ENCODE results near the gene PHLDB3.
"Not testable (repeated sequence)": the region's sequence is repeated elsewhere in the genome, so short reads cannot be mapped to it uniquely, and the experiment has no call there.

Gene PHLDB3

DNA sequence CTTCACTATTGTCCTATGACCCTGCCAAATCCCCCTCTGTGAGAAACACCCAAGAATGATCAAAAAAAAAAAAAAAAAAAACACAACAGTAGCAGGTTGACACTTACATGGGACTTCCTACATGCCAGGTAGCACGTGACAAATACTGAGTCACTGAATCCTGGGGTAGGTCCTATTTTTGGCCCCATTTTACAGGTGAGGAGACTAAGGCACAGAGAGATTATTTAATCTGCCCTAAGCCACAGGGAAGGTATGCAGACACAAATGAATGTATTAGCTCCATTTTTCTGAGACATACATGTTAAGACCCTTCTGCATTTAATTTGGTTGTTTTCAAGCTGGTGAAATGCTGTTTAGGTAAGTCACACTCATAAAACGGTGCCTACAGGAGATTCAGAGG, 44.2 kb upstream of the PHLDB3 start:
- TF ChIP-seq FOXA1 (IDR thresholded peaks at IDR 0.05) (no peak), NFRKB (IDR thresholded peaks at IDR 0.05) (no peak), FOXK2 (IDR thresholded peaks at IDR 0.05) (no peak), LEF1 (IDR thresholded peaks at IDR 0.05; ENCODE audit: borderline replicate concordance) (no peak), ELF4 (IDR thresholded peaks at IDR 0.05) (no peak), BHLHE40 (IDR thresholded peaks at IDR 0.05; ENCODE audit: borderline replicate concordance) (no peak), L3MBTL2 (conservative IDR thresholded peaks at IDR 0.05) (no peak)
- ChIA-PET POLR2A (no interaction called here), CTCF (no interaction called here)
- no peak for DNase-seq (ENCODE audit: extremely low spot score)

DNA sequence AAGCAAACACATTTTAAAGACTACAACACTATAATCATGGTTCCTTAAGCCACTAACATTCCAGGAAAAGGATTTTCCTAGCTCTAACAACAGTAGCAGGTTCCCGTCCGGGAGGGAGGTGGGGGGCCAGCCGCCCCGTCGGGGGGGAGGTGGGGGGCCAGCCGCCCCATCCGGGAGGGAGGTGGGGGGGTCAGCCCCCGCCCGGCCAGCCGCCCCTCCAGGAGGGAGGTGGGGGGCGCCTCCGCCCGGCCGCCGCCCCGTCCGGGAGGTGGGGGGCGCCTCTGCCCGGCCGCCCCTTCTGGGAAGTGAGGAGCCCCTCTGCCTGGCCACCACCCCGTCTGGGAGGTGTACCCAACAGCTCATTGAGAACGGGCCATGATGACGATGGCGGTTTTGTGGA, 43.4 kb upstream of the PHLDB3 start:
- DNase-seq (ENCODE audit: extremely low spot score); POLR2A ChIA-PET; CTCF ChIA-PET: not testable (repeated sequence)

DNA sequence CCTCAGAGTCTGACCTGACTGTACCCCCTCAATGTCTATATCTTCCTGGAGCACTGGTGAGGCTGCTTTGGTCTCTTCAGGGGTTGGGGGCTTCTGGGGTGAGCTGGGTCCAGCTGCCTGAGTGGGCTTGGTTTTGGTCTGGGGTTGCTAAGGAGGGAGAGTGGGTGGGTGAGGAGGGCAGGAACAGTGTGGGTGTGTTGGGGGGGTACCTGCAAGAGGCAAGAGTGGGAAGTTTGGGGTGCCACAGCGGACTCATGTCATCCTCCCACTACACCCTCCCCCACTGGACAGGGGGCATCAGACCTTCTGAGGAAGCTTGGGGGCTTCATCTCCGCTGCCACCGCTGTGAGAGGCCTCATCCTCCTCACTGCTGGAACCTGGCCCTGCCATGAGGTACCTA, 42.0 kb upstream of the PHLDB3 start:
- POLR2A ChIA-PET = no interaction called here
- CTCF ChIA-PET = no interaction called here
- TF ChIP-seq CTBP1 (IDR thresholded peaks at IDR 0.05; ENCODE audit: borderline replicate concordance) (no peak), TARDBP (IDR thresholded peaks at IDR 0.05) (no peak), ZNF384 (IDR thresholded peaks at IDR 0.05) (no peak), BHLHE40 (IDR thresholded peaks at IDR 0.05; ENCODE audit: borderline replicate concordance) (no peak), ARNT (IDR thresholded peaks at IDR 0.05) (no peak), SUZ12 (IDR thresholded peaks at IDR 0.05) (no peak), LEF1 (IDR thresholded peaks at IDR 0.05; ENCODE audit: borderline replicate concordance) (no peak), FOXM1 (IDR thresholded peaks at IDR 0.05; ENCODE audit: borderline replicate concordance) (no peak), ELF4 (IDR thresholded peaks at IDR 0.05) (no peak), HDGF (IDR thresholded peaks at IDR 0.05; ENCODE audit: borderline replicate concordance) (no peak), FOXK2 (IDR thresholded peaks at IDR 0.05) (no peak), FOXA1 (IDR thresholded peaks at IDR 0.05) (no peak), NFRKB (IDR thresholded peaks at IDR 0.05) (no peak), L3MBTL2 (conservative IDR thresholded peaks at IDR 0.05) (no peak), SP1 (IDR thresholded peaks at IDR 0.05) (no peak)
- TF ChIP-seq, protein P1, sequence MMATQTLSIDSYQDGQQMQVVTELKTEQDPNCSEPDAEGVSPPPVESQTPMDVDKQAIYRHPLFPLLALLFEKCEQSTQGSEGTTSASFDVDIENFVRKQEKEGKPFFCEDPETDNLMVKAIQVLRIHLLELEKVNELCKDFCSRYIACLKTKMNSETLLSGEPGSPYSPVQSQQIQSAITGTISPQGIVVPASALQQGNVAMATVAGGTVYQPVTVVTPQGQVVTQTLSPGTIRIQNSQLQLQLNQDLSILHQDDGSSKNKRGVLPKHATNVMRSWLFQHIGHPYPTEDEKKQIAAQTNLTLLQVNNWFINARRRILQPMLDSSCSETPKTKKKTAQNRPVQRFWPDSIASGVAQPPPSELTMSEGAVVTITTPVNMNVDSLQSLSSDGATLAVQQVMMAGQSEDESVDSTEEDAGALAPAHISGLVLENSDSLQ (IDR thresholded peaks at IDR 0.05) = no peak

DNA sequence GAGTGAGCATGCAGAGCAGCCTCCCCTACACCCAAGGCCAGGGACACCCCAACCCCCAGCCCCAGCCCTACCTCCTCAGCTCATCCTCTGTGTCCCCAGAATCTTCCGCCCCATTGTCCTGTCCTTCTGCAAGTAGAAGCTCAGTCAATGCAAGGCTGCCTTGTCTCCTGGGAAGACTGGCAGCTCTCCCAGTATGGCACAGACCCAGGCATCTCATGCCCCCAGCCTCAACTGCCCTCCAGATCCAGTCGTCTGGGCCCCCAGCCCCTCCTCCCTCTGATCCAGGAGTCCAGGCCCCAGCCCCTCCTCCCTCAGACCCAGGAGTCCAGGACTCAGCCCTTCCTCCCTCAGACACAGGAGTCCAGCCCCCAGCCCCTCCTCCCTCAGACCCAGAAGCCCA, 41.4 kb upstream of the PHLDB3 start:
- DNase-seq (ENCODE audit: extremely low spot score) = no peak
- TF ChIP-seq SUZ12 (IDR thresholded peaks at IDR 0.05) (no peak), CTBP1 (IDR thresholded peaks at IDR 0.05; ENCODE audit: borderline replicate concordance) (no peak), FOXM1 (IDR thresholded peaks at IDR 0.05; ENCODE audit: borderline replicate concordance) (no peak), BHLHE40 (IDR thresholded peaks at IDR 0.05; ENCODE audit: borderline replicate concordance) (no peak), NFRKB (IDR thresholded peaks at IDR 0.05) (no peak), SP1 (IDR thresholded peaks at IDR 0.05) (no peak), ELF4 (IDR thresholded peaks at IDR 0.05) (no peak), L3MBTL2 (conservative IDR thresholded peaks at IDR 0.05) (no peak), ARNT (IDR thresholded peaks at IDR 0.05) (no peak), FOXA1 (IDR thresholded peaks at IDR 0.05) (no peak), FOXK2 (IDR thresholded peaks at IDR 0.05) (no peak), LEF1 (IDR thresholded peaks at IDR 0.05; ENCODE audit: borderline replicate concordance) (no peak), TARDBP (IDR thresholded peaks at IDR 0.05) (no peak), HDGF (IDR thresholded peaks at IDR 0.05; ENCODE audit: borderline replicate concordance) (no peak), ZNF384 (IDR thresholded peaks at IDR 0.05) (no peak)
- TF ChIP-seq, protein P1 (IDR thresholded peaks at IDR 0.05) = no peak
- CTCF ChIA-PET = no interaction called here
- POLR2A ChIA-PET = no interaction called here

More for the DNA sequence above, 42.0 kb upstream of the PHLDB3 start:
- DNase-seq (ENCODE audit: extremely low spot score) = no peak

DNA sequence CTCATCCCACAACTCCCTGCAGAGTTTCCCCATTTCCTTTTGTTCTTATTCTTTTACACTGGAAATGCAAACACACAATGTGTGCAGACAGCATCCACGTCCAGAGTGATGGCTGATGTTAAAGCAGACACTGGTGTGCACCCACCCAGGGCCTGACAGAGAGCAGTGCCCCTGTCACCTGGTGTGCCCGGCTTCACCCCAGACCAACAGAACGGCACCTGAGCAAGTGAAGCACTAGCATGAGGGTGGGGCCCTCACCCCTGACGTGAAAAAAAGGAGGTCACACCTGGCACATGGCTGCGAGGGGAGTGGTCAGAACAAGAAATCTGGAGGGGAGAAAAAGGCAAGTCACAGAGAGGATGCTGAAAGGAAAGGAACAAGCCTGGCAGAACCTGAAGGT, 40.7 kb upstream of the PHLDB3 start:
- ChIA-PET CTCF (no interaction called here), POLR2A (no interaction called here)
- no peak for TF ChIP-seq NFRKB (IDR thresholded peaks at IDR 0.05)
- TF ChIP-seq, protein P1 (IDR thresholded peaks at IDR 0.05) = no peak
- no peak for TF ChIP-seq FOXM1 (IDR thresholded peaks at IDR 0.05; ENCODE audit: borderline replicate concordance)
- TF ChIP-seq TARDBP (IDR thresholded peaks at IDR 0.05) = no peak
- no peak for TF ChIP-seq L3MBTL2 (conservative IDR thresholded peaks at IDR 0.05)
- TF ChIP-seq CTBP1 (IDR thresholded peaks at IDR 0.05; ENCODE audit: borderline replicate concordance) = no peak
- TF ChIP-seq SP1 (IDR thresholded peaks at IDR 0.05) = no peak
- no peak for TF ChIP-seq HDGF (IDR thresholded peaks at IDR 0.05; ENCODE audit: borderline replicate concordance)
- no peak for TF ChIP-seq ARNT (IDR thresholded peaks at IDR 0.05)
- no peak for TF ChIP-seq ELF4 (IDR thresholded peaks at IDR 0.05)
- TF ChIP-seq ZNF384 (IDR thresholded peaks at IDR 0.05) = no peak
- TF ChIP-seq LEF1 (IDR thresholded peaks at IDR 0.05; ENCODE audit: borderline replicate concordance) = no peak
- no peak for TF ChIP-seq SUZ12 (IDR thresholded peaks at IDR 0.05)
- TF ChIP-seq FOXA1 (IDR thresholded peaks at IDR 0.05) = no peak
- DNase-seq (ENCODE audit: extremely low spot score) = no peak

DNA sequence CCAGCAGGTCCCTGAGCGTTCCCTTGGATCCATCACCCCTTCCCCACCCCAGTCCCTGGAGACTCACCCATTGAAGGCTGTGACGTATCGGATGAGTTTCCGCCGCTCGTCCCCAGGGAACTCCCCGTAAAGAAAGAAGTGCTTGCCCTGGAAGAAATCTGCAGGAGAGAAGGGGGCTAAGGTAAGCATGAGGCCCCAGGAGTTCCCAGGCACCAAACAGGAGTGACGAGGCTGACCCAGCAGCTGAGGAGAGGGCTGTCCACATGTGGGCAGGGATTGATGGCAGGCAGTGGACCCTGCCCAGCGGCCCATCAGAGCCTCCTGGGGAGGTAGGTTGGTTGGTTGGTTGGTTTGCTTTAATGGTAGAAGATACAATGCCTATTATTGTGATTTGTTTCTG, 39.5 kb upstream of the PHLDB3 start:
- POLR2A ChIA-PET = no interaction called here
- TF ChIP-seq SUZ12 (IDR thresholded peaks at IDR 0.05) = no peak
- CTCF ChIA-PET = no interaction called here
- DNase-seq (ENCODE audit: extremely low spot score) = no peak

DNA sequence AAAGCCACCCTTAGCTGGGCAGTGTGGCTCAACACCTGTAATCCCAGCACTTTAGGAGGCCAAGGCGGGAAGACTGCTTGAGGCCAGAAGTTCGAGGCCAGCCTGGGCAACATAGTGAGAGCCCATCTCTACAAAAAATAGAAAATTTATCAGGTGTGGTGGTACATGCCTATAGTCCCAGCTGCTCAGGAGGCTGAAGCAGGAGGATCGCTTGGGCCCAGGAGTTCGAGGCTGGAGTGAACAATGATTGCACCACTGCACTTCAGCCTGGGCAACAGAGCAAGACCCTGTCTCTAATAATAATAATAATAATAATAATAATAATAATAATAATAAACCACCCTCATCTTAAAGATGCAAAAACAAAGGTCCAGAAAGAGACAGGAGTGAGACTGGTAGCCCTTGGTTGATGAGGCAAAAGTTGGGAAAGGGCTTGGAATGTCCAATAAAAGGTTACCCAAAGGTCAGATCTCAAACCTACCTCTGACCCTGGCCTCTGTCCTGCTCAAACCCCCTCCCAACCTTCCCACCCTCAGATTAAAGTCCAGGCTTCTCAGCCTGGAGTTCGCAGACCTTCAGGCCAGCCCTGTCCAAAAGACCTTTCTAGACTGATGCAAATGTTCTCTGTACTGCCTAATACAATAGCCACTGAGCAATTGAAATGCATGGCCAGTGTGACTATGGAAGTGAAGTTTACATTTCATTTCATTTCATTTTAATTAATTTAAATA, 37.5 kb upstream of the PHLDB3 start:
- CTCF ChIA-PET = no interaction called here
- TF ChIP-seq HDGF (IDR thresholded peaks at IDR 0.05; ENCODE audit: borderline replicate concordance) = no peak
- TF ChIP-seq ARNT (IDR thresholded peaks at IDR 0.05) = no peak
- no peak for TF ChIP-seq FOXA1 (IDR thresholded peaks at IDR 0.05)
- no peak for TF ChIP-seq FOXK2 (IDR thresholded peaks at IDR 0.05)
- TF ChIP-seq L3MBTL2 (conservative IDR thresholded peaks at IDR 0.05) = no peak
- TF ChIP-seq LEF1 (IDR thresholded peaks at IDR 0.05; ENCODE audit: borderline replicate concordance) = no peak
- TF ChIP-seq, protein P1 (IDR thresholded peaks at IDR 0.05) = no peak
- no peak for TF ChIP-seq TARDBP (IDR thresholded peaks at IDR 0.05)
- TF ChIP-seq SUZ12 (IDR thresholded peaks at IDR 0.05) = no peak
- TF ChIP-seq FOXM1 (IDR thresholded peaks at IDR 0.05; ENCODE audit: borderline replicate concordance) = no peak
- TF ChIP-seq NFRKB (IDR thresholded peaks at IDR 0.05) = no peak
- no peak for TF ChIP-seq SP1 (IDR thresholded peaks at IDR 0.05)
- no peak for TF ChIP-seq ELF4 (IDR thresholded peaks at IDR 0.05)
- POLR2A ChIA-PET = no interaction called here
- no peak for DNase-seq (ENCODE audit: extremely low spot score)
